ENCODE measurements around the gene GAB2.

Gene GAB2

GRCh38 chr11:78210000-78210608 lies 207.5 kb downstream of the GAB2 start:
- Mint-ChIP-seq H3K27ac (peak overlapping the region in 1 of 2 donors; percentile 64), H3K4me1 (no peaks in the 10 kb centered on the region), H3K9me3 (no peaks in the 10 kb centered on the region), H3K4me3 (no peak overlapping the region), H3K27me3 (no peaks in the 10 kb centered on the region)
- no peak for DNase-seq
- ATAC-seq, result no peak

DNA sequence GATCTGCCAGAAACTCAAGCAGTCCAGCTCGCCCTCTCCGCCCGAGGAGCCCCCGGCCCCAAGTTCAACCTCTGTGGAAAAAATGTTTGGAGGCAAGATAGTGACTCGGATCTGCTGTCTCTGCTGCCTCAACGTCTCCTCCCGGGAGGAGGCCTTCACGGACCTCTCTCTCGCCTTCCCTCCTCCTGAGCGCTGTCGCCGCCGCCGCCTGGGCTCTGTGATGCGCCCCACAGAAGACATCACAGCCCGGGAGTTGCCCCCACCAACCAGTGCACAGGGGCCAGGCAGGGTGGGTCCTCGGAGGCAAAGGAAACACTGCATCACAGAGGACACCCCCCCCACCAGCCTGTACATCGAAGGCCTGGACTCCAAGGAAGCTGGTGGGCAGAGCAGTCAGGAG lies 208.1 kb downstream of the GAB2 start:
- H3K27me3 Mint-ChIP-seq, result no peaks in the 10 kb centered on the region
- peak; percentile 16 for ATAC-seq

GRCh38 chr11:78208257-78209165 lies 209.1 kb downstream of the GAB2 start:
- no peak for ATAC-seq
- Mint-ChIP-seq H3K4me3 (no peak overlapping the region), H3K27ac (peak overlapping the region; percentile 45 to 73), H3K4me1 (peaks cover 7% of the 10 kb centered on the region), H3K27me3 (no peaks in the 10 kb centered on the region), H3K9me3 (no peaks in the 10 kb centered on the region)
- DNase-seq, result no peak

More for the DNA sequence above, 208.1 kb downstream of the GAB2 start:
- Mint-ChIP-seq H3K4me1 (peaks cover 4% of the 10 kb centered on the region), H3K4me3 (no peak overlapping the region), H3K27ac (peak overlapping the region in 1 of 2 donors; percentile 64), H3K9me3 (no peaks in the 10 kb centered on the region)
- no peak for DNase-seq

- no peak for DNase-seq
- no peak for ATAC-seq
- peaks cover 14% of the 10 kb centered on the region for H3K4me1 Mint-ChIP-seq
- peak overlapping the region; percentile 52 to 72 for H3K27ac Mint-ChIP-seq
- no peak overlapping the region for H3K4me3 Mint-ChIP-seq
- H3K9me3 Mint-ChIP-seq, result no peaks in the 10 kb centered on the region
- no peaks in the 10 kb centered on the region for H3K27me3 Mint-ChIP-seq
Observed at GRCh38 chr11:78207532-78208256, 209.9 kb downstream of the GAB2 start.

DNA sequence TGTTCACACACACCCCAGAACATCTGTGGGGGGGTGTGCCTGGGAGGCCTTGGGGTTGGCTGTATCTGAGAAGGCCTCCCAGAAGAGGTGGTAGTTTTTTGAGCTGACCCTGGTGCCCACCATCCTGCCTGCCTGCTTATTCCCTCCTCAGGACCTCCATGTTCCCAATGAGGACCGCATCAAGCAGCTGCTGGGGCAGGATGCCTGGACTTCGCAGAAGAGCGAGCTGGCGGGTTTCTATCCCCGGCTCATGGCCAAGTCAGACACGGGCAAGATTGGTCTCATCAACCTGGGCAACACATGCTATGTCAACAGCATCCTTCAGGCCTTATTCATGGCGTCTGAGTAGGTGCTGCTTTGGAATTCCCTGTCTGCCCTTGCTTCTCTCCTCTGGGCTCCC lies 211.9 kb downstream of the GAB2 start:
- Mint-ChIP-seq H3K27ac (no peak overlapping the region), H3K4me3 (no peak overlapping the region), H3K4me1 (peaks cover 34% of the 10 kb centered on the region), H3K27me3 (no peaks in the 10 kb centered on the region), H3K9me3 (no peaks in the 10 kb centered on the region)
- no peak for ATAC-seq
- no peak for DNase-seq

DNA sequence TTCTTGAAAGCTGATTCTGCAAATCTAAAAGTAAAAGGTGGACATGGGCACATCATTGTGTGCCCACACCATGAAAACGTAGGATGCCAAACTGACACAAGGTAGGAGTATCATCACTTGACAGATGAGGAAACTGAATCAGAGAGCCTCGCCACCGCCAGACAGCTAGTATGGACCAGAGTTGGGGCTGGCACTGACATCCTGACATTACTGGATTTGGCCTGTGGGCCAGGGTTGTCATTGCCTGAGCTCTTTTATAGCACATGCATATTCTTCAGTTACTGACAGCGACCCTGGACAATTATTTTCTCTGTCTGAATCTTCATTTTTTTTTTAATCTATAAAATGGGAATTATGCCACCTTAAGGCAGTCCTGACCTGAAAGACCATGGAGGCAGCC lies 212.4 kb downstream of the GAB2 start:
- H3K27ac Mint-ChIP-seq, result peak overlapping the region; percentile 12 to 17
- no peak for ATAC-seq
- no peak for DNase-seq
- peaks cover 39% of the 10 kb centered on the region for H3K4me1 Mint-ChIP-seq
- no peak overlapping the region for H3K4me3 Mint-ChIP-seq
- no peaks in the 10 kb centered on the region for H3K9me3 Mint-ChIP-seq
- H3K27me3 Mint-ChIP-seq, result no peaks in the 10 kb centered on the region

DNA sequence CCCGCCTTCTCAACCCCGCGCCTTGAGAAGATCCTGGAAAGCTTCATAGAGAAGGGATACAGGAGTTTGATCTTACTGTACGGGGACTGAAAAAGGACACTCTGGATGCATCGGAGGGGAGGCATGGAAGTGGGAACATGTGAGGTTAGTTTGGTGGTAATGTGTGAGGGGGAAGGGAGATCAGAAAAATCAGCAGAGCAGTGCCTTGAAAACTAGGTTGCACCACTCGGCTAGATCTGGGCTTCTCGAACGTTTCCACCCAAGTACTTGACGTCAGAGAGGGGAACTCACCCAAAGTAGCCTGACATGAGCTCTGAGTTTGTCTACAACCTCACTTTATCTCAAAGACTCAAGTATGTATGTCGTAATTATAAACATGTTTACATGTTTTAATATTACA lies 214.4 kb downstream of the GAB2 start:
- H3K27ac Mint-ChIP-seq, result peak overlapping the region; percentile 74 to 87
- H3K9me3 Mint-ChIP-seq, result no peaks in the 10 kb centered on the region
- H3K27me3 Mint-ChIP-seq, result no peaks in the 10 kb centered on the region
- peak overlapping the region; percentile 74 to 83 for H3K4me3 Mint-ChIP-seq
- ATAC-seq (peak; percentile 63), DNase-seq (no peak)
- peaks cover 46% of the 10 kb centered on the region for H3K4me1 Mint-ChIP-seq

- Mint-ChIP-seq H3K9me3 (no peaks in the 10 kb centered on the region), H3K4me3 (peak overlapping the region; percentile 74 to 83), H3K27me3 (no peaks in the 10 kb centered on the region), H3K27ac (peak overlapping the region; percentile 71 to 87), H3K4me1 (peaks cover 46% of the 10 kb centered on the region)
- DNase-seq, result peak; percentile 24 to 43
- peak; percentile 88 for ATAC-seq
Observed at GRCh38 chr11:78202733-78203167, 214.9 kb downstream of the GAB2 start.

DNA sequence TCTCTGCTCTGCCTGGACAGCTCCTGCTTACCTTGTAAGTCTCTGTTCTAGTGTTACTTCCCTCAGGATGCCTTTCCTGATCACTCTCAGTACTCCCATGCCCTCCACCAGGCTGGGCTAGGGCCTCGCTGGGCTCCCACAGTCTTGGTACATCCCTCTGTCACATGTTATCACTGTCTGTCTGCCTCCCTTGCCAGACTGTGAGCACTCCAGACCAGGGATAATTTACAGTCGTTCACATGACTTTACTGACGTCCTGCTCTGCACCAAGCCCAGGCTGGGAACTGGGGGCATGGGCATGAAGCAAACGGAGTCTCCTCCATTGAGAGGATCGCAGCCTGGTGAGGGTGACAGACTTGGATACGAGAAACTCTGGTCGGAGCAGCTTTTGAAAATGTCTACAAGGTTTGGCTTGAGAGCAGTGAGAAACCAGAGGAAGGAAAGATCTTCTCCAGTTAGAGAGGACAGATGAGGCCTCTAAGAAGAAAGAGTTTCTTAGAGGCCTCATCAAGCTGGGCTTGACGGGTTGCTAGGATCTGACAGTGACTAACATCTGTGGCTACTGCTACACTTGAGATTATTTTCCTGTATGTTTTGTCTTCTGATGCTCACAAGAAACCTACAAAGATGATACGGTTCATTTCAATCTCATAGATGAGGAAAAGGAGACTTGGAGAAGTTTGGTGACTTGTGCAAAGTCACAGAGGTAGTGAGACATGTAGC lies 216.4 kb downstream of the GAB2 start:
- H3K4me1 Mint-ChIP-seq, result peaks cover 50% of the 10 kb centered on the region
- no peaks in the 10 kb centered on the region for H3K9me3 Mint-ChIP-seq
- ATAC-seq (no peak), DNase-seq (no peak)
- H3K4me3 Mint-ChIP-seq, result peak overlapping the region; percentile 36 to 74
- H3K27ac Mint-ChIP-seq, result no peak overlapping the region
- no peaks in the 10 kb centered on the region for H3K27me3 Mint-ChIP-seq

- H3K4me3 Mint-ChIP-seq, result no peak overlapping the region
- DNase-seq (no peak), ATAC-seq (no peak)
- H3K9me3 Mint-ChIP-seq, result no peaks in the 10 kb centered on the region
- H3K27me3 Mint-ChIP-seq, result no peaks in the 10 kb centered on the region
- no peak overlapping the region for H3K27ac Mint-ChIP-seq
- H3K4me1 Mint-ChIP-seq, result peaks cover 50% of the 10 kb centered on the region
Observed at GRCh38 chr11:78200553-78200952, 217.1 kb downstream of the GAB2 start.

DNA sequence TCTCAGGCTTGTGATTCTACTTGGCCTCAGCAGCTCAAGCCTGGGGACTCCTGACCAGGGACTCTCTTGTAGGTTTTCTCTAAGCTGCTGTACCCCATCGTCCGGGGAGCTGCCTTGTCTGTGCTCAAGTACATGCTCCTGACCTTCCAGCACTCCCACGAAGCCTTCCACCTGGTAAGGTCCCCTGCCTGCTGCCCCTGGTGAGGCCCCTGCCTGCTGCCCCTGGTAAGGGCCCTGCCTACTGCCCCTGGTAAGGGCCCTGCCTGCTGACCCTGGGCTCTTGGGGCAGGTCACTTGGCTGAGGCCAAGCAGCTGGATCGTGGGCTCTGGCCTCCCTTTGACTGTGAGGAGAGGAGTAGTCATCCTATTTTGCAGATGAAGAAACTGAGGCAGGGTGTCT lies 217.6 kb downstream of the GAB2 start:
- H3K4me3 Mint-ChIP-seq, result no peak overlapping the region
- H3K9me3 Mint-ChIP-seq, result no peaks in the 10 kb centered on the region
- ATAC-seq, result no peak
- no peak overlapping the region for H3K27ac Mint-ChIP-seq
- peaks cover 54% of the 10 kb centered on the region for H3K4me1 Mint-ChIP-seq
- no peak for DNase-seq
- H3K27me3 Mint-ChIP-seq, result no peaks in the 10 kb centered on the region

- Mint-ChIP-seq H3K27me3 (no peaks in the 10 kb centered on the region), H3K4me3 (no peak overlapping the region), H3K9me3 (no peaks in the 10 kb centered on the region), H3K4me1 (peaks cover 55% of the 10 kb centered on the region), H3K27ac (peak overlapping the region in 1 of 2 donors; percentile 52)
- ATAC-seq (no peak), DNase-seq (no peak)
Observed at GRCh38 chr11:78199653-78200015, 218.0 kb downstream of the GAB2 start.

DNA sequence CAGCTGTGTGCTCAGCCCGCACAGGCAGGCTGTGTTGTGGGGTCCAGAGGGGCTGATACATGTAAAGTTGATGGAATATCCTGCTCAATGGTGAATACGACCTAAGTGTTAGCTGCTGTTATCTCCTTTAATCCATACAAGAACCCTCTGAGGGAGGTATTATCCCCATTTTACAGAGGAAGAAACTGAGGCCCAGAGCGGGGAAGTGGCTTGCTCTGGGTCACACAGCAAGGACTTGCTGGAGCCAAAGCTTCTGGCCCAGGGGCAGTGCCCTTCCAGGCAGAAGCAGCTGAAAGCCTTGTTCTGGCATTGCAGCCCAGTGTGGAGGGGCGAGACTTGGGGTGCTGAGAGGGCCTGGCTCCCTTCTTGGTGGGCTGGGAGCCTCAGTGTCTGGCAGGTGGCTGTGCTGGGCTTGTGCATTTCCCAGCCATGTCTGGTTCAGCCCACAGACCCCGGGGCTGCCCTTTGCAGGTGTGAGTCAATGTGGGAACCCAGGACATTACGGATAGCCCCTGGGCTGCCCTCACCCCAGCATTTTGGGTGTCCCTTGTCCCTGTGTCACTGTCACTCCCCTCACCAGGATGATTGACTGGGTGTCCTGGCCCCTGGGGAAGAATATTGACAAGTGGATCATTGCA lies 218.5 kb downstream of the GAB2 start:
- H3K4me3 Mint-ChIP-seq, result no peak overlapping the region
- H3K4me1 Mint-ChIP-seq, result peaks cover 56% of the 10 kb centered on the region
- no peaks in the 10 kb centered on the region for H3K27me3 Mint-ChIP-seq
- no peaks in the 10 kb centered on the region for H3K9me3 Mint-ChIP-seq
- DNase-seq (no peak), ATAC-seq (no peak)
- peak overlapping the region in 1 of 2 donors; percentile 52 for H3K27ac Mint-ChIP-seq

GRCh38 chr11:78197816-78198215 lies 219.8 kb downstream of the GAB2 start:
- no peaks in the 10 kb centered on the region for H3K27me3 Mint-ChIP-seq
- ATAC-seq (no peak), DNase-seq (no peak)
- H3K4me3 Mint-ChIP-seq, result no peak overlapping the region
- H3K9me3 Mint-ChIP-seq, result no peaks in the 10 kb centered on the region
- H3K4me1 Mint-ChIP-seq, result peaks cover 63% of the 10 kb centered on the region
- no peak overlapping the region for H3K27ac Mint-ChIP-seq

- Mint-ChIP-seq H3K4me1 (peaks cover 60% of the 10 kb centered on the region), H3K9me3 (no peaks in the 10 kb centered on the region), H3K27ac (no peak overlapping the region), H3K27me3 (no peaks in the 10 kb centered on the region), H3K4me3 (no peak overlapping the region)
- ATAC-seq (no peak), DNase-seq (no peak)
Observed at GRCh38 chr11:78196661-78197091, 220.9 kb downstream of the GAB2 start.
